ENCODE results near the gene CCL19.

DNA sequence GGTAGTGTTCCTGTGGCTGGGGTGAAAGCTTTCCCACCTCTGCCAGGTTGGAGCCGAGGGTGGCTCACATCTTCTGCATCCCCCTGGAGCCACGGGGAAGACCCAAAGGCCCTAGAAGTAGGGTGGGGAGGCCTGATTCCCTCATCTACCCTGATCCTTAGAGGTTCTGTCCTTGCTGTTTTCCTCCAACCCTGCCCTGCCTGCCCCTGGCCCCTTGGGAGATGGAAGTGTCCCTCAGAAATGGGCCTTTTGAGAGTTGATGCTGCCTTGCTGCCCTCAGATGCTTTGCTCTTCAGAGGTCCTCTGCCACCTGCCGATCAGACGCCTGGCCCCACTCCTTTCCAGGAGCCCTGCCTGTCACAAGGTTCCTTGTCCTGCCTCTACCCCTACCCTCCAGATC is 6.3 kb downstream of the CCL19 start:
- TF ChIP-seq SUZ12 (IDR thresholded peaks at IDR 0.05; ENCODE audit: extremely low read depth, insufficient read depth, insufficient read length): no peak
- TF ChIP-seq YY1 (IDR thresholded peaks at IDR 0.05; ENCODE audit: insufficient read depth, insufficient read length): no peak
- no peak for TF ChIP-seq ZNF274 (IDR thresholded peaks at IDR 0.05; ENCODE audit: low read depth, low read length)
